Endothelial cell of umbilical vein (primary cell): Measurements from ENCODE around the gene GRM4. TPM values are rescaled to one million over a fixed set of nuclear protein-coding genes. Genes with fewer than 3 reads are reported as not detected.
"Not testable (repeated sequence)": the region's sequence is repeated elsewhere in the genome, so short reads cannot be mapped to it uniquely, and the experiment has no call there.

Experiments
- BruUV-seq: library from RNA; stranded (reverse); fragments of 400-500 nt; replicated peaks from 2 replicates; lab custom pipeline; 2021; lab: Mats Ljungman, UMichigan
- CTCF ChIA-PET: fragments of 300-600, 350-600 bp; sonication (Branson Sonifier 250); formaldehyde crosslinking; loops from one replicate; lab custom pipeline; 2021; ENCODE audit warnings: antibody characterized with exemption, inconsistent platforms; lab: Charles Lee
- POLR2A ChIA-PET: fragments of 300-600, 350-600 bp; sonication (Branson Sonifier 250); formaldehyde crosslinking; loops from one replicate; lab custom pipeline; 2021; ENCODE audit warnings: antibody characterized with exemption, inconsistent platforms; lab: Charles Lee
- DNase-seq: peaks from one replicate; pipeline ENCODE4 v3.0.0-alpha.2; 2011; ENCODE audit warnings: low read depth, low spot score
- FAIRE-seq: peaks from 2 replicates; lab custom pipeline; 2011; peaks lifted over from hg19 to GRCh38; lab: Jason Lieb, UNC
- H2AFZ ChIP-seq: 2 replicates; pipeline ENCODE4 v1.6.0; 2012; ENCODE audit warnings: low read depth, low read length, control low read depth, inconsistent platforms
- H3K27ac ChIP-seq: 2 replicates; pipeline ENCODE4 v1.5.1; 2011; ENCODE audit warnings: low read depth, mild to moderate bottlenecking, control low read depth, low read length, moderate library complexity; ENCODE audit not compliant: insufficient read depth
- H3K27me3 ChIP-seq, 2 experiments: 2 replicates each; pipeline versions ENCODE4 v1.6.0 to v1.6.1; 2011; ENCODE audit warnings: low read length in 2 of 2, mixed read lengths in 1 of 2; ENCODE audit not compliant: control insufficient read depth in 2 of 2, insufficient read depth in 2 of 2
- H3K36me3 ChIP-seq, 2 experiments: 2 replicates in 1 of 2; 3 replicates in 1 of 2; pipeline ENCODE4 v1.5.1; 2011; ENCODE audit warnings: low read length in 2 of 2, mild to moderate bottlenecking in 1 of 2, moderate library complexity in 1 of 2; ENCODE audit not compliant: control insufficient read depth in 2 of 2, insufficient read depth in 2 of 2; ENCODE audit errors: extremely low read depth in 1 of 2
- H3K4me1 ChIP-seq: 3 replicates; pipeline ENCODE4 v1.5.1; 2011; ENCODE audit warnings: mild to moderate bottlenecking, low read length; ENCODE audit not compliant: control insufficient read depth, insufficient read depth; ENCODE audit errors: extremely low read depth
- H3K4me2 ChIP-seq: 2 replicates; pipeline ENCODE4 v1.6.1; 2011; ENCODE audit warnings: low read length, control low read depth, mixed read lengths; ENCODE audit not compliant: insufficient read depth
- H3K4me3 ChIP-seq, 3 experiments: fragments of 200-600 bp in 1 of 3; sonication (generic), shearing (Covaris generic) in 1 of 3; replicated peaks in 1 of 3; 2 replicates each; pipeline ENCODE4 v1.5.1; 2011 to 2016; ENCODE audit warnings: control low read depth in 3 of 3, low read length in 3 of 3, mild to moderate bottlenecking in 2 of 3, inconsistent platforms in 1 of 3, low read depth in 1 of 3, moderate library complexity in 1 of 3; ENCODE audit not compliant: insufficient read depth in 1 of 3
- H3K79me2 ChIP-seq: 2 replicates; pipeline ENCODE4 v1.6.0; 2012; ENCODE audit warnings: low read length, inconsistent platforms; ENCODE audit not compliant: control insufficient read depth, insufficient read depth
- H3K9ac ChIP-seq: replicated peaks from 2 replicates; pipeline ENCODE3; 2011; ENCODE audit warnings: low read length, control low read depth; ENCODE audit not compliant: insufficient read depth; ENCODE audit errors: extremely low read depth
- H3K9me1 ChIP-seq: replicated peaks from 3 replicates; pipeline ENCODE4 v1.6.0; 2011; ENCODE audit warnings: mild to moderate bottlenecking, low read length; ENCODE audit not compliant: control insufficient read depth, insufficient read depth; ENCODE audit errors: extremely low read depth
- H3K9me3 ChIP-seq: replicated peaks from 2 replicates; pipeline ENCODE4 v1.5.1; 2012; ENCODE audit warnings: low read length, inconsistent platforms; ENCODE audit not compliant: control insufficient read depth, insufficient read depth
- H4K20me1 ChIP-seq: replicated peaks from 2 replicates; pipeline ENCODE3; 2011; ENCODE audit warnings: mild to moderate bottlenecking, low read length; ENCODE audit not compliant: control insufficient read depth, insufficient read depth; ENCODE audit errors: extremely low read depth
- CTCF ChIP-seq, 2 donors: IDR thresholded peaks; 1 replicate in 1 of 2; 2 replicates in 1 of 2; pipeline ENCODE4 v1.5.1; 2011; ENCODE audit warnings: low read length in 2 of 2, mild to moderate bottlenecking in 2 of 2, moderate library complexity in 2 of 2, control low read depth in 1 of 2, inconsistent platforms in 1 of 2, low read depth in 1 of 2; ENCODE audit not compliant: insufficient read depth in 1 of 2; ENCODE audit errors: extremely low read depth in 1 of 2
- EZH2 ChIP-seq: IDR thresholded peaks from 2 replicates; pipeline ENCODE4 v1.6.1; 2012; ENCODE audit warnings: borderline replicate concordance, low read depth, mild to moderate bottlenecking, moderate library complexity, low read length, inconsistent platforms; ENCODE audit not compliant: severe bottlenecking
- FOS ChIP-seq: IDR thresholded peaks from 2 replicates; pipeline ENCODE4 v1.6.1; 2011; ENCODE audit warnings: mild to moderate bottlenecking, low read length, moderate library complexity, borderline replicate concordance; ENCODE audit not compliant: insufficient read depth
- GATA2 ChIP-seq: IDR thresholded peaks from 2 replicates; pipeline ENCODE4 v1.7.0; 2011; ENCODE audit warnings: low read depth, mild to moderate bottlenecking, moderate library complexity, mixed read lengths, low read length; ENCODE audit not compliant: insufficient read length, insufficient read depth
- JUN ChIP-seq: IDR thresholded peaks from 2 replicates; pipeline ENCODE4 v1.6.1; 2011; ENCODE audit warnings: borderline replicate concordance, low read depth; ENCODE audit not compliant: insufficient read length, insufficient read depth
- MAX ChIP-seq: IDR thresholded peaks from 2 replicates; pipeline ENCODE4 v1.6.1; 2011; ENCODE audit not compliant: insufficient read depth, insufficient read length
- MYC ChIP-seq: IDR thresholded peaks from one replicate; pipeline ENCODE4 v1.6.1; 2011; ENCODE audit warnings: mild to moderate bottlenecking, low read depth, low read length
- POLR2A ChIP-seq: IDR thresholded peaks from 2 replicates; pipeline ENCODE4 v1.6.1; 2012; ENCODE audit warnings: low read depth, mild to moderate bottlenecking, control low read depth, low read length
- POLR2AphosphoS5 ChIP-seq: IDR thresholded peaks from 2 replicates; pipeline ENCODE4 v1.6.1; 2012; ENCODE audit warnings: low read depth, mild to moderate bottlenecking, control low read depth, low read length, moderate library complexity; ENCODE audit not compliant: insufficient read depth
- dilution Hi-C: fragments of 300-500 bp; cut with MboI; formaldehyde crosslinking; loops from one replicate; pipeline ENCODE4 v1.15.0; 2019; ENCODE audit warnings: low sequenced_read_pairs; ENCODE audit not compliant: extremely low pct_ligation_motif_present
- intact Hi-C: fragments of 100-400 bp; cut with micrococcal nuclease; formaldehyde crosslinking; loops from one replicate; pipeline ENCODE4 v1.10.0; 2022
- polyA plus RNA-seq, 4 experiments: library from polyadenylated mRNA; depleted of rRNA in 3 of 4; stranded (reverse) in 3 of 4; unstranded in 1 of 4; fragments of >200 nt; gene quantifications; 2 replicates each; pipeline versions ENCODE4 v1.2.1 to v1.2.3, GENCODE V29; 2011 to 2012; ENCODE audit warnings: missing spikeins in 1 of 4
- total RNA-seq: library from RNA; stranded (reverse); gene quantifications from 2 replicates; pipeline ENCODE4 v1.2.3, GENCODE V29; 2021

The GRM4 gene
- total and polyA plus RNA-seq, 2 donors (not counting 3 experiments of a cell fraction or from before 2014, with no cell fraction given) = 0.03 TPM; not detected in 1

GRCh38 chr6:34189806-34190503, 44.1 kb upstream of the GRM4 start:
- intact Hi-C loops (no loop called here), dilution Hi-C loops (no loop called here)
- no peak overlapping the region for H3K27ac ChIP-seq
- H3K9ac ChIP-seq = no peak overlapping the region
- TF ChIP-seq FOS (no peak), GATA2 (no peak), POLR2A (no peak), EZH2 (no peak), POLR2AphosphoS5 (no peak), MAX (no peak), JUN (no peak), CTCF (IDR thresholded peaks at IDR 0.05; ENCODE audit: extremely low read depth in 1 of 2, insufficient read depth in 1 of 2, low read depth in 1 of 2, low read length in 2 of 2) (no peak), MYC (no peak)
- no peaks in the 10 kb centered on the region for H4K20me1 ChIP-seq
- H3K27me3 ChIP-seq = no peaks in the 10 kb centered on the region
- no peak overlapping the region for H3K4me3 ChIP-seq
- no peaks in the 10 kb centered on the region for H3K9me1 ChIP-seq
- POLR2A ChIA-PET = no interaction called here
- BruUV-seq = no TSS peak
- H3K36me3 ChIP-seq = no peaks in the 10 kb centered on the region
- CTCF ChIA-PET = interaction anchor here (1.0 to 2.9 kb wide), 4 partner anchors 26 to 225 kb away, joined by 3 to 15 read pairs (median 4); no protein-coding TSS in a partner anchor
- H3K9me3 ChIP-seq = no peaks in the 10 kb centered on the region
- H2AFZ ChIP-seq = no peak overlapping the region
- no peak for DNase-seq
- no peaks in the 10 kb centered on the region for H3K79me2 ChIP-seq
- no peak for FAIRE-seq
- no peak overlapping the region for H3K4me2 ChIP-seq
- no peaks in the 10 kb centered on the region for H3K4me1 ChIP-seq

GRCh38 chr6:34184726-34185125, 38.8 kb upstream of the GRM4 start:
- H3K9me1 ChIP-seq, H3K27ac ChIP-seq, H3K79me2 ChIP-seq, H3K9me3 ChIP-seq, FAIRE-seq, H3K27me3 ChIP-seq, H3K36me3 ChIP-seq, POLR2A ChIA-PET, CTCF ChIA-PET, H3K4me2 ChIP-seq, BruUV-seq, H3K4me1 ChIP-seq, H3K4me3 ChIP-seq, intact Hi-C loops, DNase-seq, H3K9ac ChIP-seq, H4K20me1 ChIP-seq, H2AFZ ChIP-seq, dilution Hi-C loops: not testable (repeated sequence)
